GDM1 (cell line): ENCODE data around the gene CYP4F22.

ENCODE experiments used
- DNase-seq: peaks from one replicate; lab custom pipeline; 2025; lab: John Stamatoyannopoulos, UW

CYP4F22 gene

GRCh38 chr19:15536350-15536749 is 28.0 kb downstream of the CYP4F22 start:
- no peak for DNase-seq

- no peak for DNase-seq
These were observed 30.4 kb downstream of the CYP4F22 start for GRCh38 chr19:15538774-15539173.

GRCh38 chr19:15539638-15540037 is 31.3 kb downstream of the CYP4F22 start:
- no peak for DNase-seq

DNA sequence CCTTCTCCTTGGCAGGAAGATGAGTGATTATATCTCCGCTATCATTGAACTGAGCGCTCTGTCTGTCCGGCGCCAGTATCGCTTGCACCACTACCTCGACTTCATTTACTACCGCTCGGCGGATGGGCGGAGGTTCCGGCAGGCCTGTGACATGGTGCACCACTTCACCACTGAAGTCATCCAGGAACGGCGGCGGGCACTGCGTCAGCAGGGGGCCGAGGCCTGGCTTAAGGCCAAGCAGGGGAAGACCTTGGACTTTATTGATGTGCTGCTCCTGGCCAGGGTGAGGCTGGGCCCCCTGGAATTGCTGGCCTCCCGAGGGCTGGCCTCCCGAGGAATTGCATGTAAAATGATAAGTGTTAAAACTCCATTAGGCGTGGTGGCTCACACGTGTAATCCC is 32.1 kb downstream of the CYP4F22 start:
- DNase-seq: no peak

GRCh38 chr19:15544283-15544682 is 36.0 kb downstream of the CYP4F22 start:
- no peak for DNase-seq

DNA sequence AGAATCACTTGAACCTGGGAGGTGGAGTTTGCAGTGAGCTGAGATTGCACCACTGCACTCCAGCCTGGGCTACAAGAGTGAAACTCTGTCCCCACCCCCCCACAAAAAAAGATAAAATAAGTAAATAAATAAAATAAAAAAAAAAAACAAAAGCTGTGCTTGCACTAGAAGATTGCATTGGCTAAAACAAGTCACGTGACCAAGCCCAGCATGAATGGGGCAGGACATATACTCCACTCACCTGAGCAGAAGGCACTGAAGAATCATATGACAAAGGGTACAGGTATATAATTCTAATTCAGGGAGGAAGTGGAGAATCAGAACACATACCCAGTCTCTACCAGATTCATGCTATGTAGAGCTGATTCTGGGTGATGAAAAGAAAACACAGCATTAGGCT is 36.6 kb downstream of the CYP4F22 start:
- DNase-seq: no peak

DNA sequence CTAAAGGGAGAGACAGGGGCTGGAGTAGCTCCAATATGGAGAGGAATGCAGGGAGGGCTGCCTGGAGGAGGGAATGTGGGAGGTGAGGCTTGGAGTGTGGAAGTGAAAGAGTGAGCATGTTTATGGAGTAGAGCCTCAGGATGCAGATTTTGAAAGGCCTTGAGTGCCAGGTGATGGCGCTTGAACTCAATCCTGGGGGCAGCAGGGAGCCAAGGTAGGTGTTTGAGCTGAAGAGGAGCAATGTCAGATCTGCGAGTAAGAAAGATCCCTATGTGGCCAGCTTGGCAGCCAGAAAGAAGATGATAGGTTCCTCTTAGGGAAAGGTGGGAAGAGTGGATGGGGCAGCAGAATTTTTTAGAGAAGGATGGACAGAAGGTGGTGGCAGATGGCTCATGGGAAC is 40.3 kb downstream of the CYP4F22 start:
- DNase-seq: no peak

GRCh38 chr19:15549581-15549980 is 41.3 kb downstream of the CYP4F22 start:
- no peak for DNase-seq

- DNase-seq: no peak
These were observed 41.9 kb downstream of the CYP4F22 start for GRCh38 chr19:15550273-15550672.

DNA sequence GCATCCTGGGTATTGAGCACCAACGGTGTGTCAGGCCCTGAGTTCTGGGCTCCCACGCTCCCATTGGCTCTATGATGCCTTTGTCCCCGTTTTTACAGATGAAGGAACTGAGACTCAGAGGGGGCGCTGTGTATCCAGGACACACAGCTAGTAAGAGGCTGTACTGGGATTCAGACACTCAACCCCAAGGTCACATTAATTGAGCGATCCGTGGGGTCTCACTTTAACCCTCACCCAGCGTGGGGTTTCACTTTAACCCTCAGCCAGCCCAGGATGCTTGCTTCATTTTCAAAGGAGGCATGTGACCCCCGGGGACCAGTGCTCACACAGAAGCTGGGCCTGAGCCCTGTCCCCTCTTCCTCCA is 42.6 kb downstream of the CYP4F22 start:
- no peak for DNase-seq

DNA sequence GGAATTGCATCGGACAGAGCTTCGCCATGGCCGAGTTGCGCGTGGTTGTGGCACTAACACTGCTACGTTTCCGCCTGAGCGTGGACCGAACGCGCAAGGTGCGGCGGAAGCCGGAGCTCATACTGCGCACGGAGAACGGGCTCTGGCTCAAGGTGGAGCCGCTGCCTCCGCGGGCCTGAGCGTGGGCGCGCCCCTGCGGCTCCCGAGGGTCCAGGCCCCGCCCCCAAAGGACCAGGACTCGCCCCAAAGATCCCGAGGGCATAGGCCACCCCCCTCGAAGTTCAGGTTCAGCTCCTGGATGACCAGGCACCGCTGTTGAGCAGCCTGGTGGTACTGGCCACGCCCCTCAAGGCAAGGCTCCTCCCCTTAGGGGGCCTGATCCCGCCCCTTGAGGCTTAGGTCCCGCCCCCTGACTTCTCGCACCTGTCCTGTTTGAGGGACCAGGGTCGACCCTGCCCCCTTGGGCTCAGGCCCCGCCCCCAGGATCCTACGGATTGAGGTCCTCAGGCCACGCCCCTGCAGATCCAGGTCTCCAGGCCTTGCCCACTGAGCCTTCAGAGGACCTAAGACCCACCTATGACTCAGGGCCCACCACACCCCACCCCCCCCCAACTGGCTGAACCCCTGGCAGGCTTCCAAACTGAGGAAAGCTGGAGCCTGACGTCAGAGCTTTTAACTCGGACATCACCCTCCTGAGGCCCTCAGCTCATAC is 43.1 kb downstream of the CYP4F22 start:
- no peak for DNase-seq

GRCh38 chr19:15555021-15555420 is 46.7 kb downstream of the CYP4F22 start:
- no peak for DNase-seq

GRCh38 chr19:15555759-15556633 is 47.7 kb downstream of the CYP4F22 start:
- DNase-seq: peak; percentile 95

DNA sequence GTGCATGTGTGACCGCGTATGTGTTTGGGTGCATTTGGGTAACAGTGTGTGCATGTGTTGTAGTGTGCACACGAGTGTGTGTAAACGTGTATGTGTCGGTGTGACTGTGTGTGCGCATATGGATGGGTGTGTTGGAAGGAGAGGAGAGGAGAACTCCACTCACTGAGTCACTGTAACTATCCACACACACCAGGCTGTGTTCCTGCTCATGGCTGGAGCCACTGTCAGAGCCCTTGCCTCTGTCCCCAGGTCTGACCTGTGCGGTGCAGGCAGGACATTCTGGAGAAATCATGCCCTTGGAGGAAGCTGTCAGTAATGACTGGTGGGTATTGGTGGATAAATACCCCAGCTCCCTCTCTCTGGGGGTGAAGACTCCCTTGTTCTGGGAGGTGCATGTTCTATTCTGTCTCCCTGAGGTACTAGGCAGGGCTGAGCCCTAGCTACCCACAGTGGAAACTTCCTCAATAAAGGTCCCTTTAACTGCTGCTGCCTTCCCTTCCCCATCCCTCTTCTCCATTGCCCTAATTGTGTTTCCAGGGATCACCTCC is 48.4 kb downstream of the CYP4F22 start:
- no peak for DNase-seq

GRCh38 chr19:15557223-15557622 is 48.9 kb downstream of the CYP4F22 start:
- no peak for DNase-seq

DNA sequence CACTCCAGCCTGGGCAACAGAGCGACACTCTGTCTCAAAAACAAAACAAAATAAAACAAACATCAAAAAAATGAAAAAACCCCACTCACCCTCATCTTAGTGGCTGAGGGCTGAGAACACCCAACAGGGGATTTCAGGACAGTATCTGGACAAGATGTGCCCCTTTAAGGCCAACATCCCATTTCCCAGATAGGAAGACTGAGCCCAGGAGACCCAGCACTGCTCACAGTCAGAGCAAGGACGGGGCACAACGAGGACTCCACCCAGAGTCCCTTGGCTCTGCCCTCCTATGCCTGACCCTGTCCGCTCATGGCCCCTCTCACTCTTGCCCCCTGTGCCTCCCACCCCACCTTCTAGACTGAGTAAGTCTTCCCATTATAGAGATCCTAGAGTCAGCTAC is 53.8 kb downstream of the CYP4F22 start:
- DNase-seq: no peak

DNA sequence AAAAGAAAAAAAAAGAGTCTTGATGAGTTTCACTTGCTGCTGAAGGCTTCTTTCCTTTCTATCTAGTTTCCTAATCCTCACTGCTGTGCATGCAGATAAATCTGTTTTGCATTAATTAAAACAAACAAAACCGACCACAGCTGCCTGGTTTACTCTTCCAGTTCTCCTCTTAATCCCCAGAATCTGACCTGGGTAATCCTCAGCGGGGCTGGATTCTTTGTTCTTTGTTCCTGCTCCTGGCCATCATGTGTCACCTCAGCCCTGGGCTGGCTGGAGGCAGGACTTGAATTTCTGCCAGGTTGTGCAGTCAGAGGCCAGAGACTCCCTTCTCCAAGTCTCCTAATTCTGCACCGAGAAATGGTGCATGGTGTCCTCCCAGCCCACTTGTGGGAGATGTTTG is 54.5 kb downstream of the CYP4F22 start:
- no peak for DNase-seq

DNA sequence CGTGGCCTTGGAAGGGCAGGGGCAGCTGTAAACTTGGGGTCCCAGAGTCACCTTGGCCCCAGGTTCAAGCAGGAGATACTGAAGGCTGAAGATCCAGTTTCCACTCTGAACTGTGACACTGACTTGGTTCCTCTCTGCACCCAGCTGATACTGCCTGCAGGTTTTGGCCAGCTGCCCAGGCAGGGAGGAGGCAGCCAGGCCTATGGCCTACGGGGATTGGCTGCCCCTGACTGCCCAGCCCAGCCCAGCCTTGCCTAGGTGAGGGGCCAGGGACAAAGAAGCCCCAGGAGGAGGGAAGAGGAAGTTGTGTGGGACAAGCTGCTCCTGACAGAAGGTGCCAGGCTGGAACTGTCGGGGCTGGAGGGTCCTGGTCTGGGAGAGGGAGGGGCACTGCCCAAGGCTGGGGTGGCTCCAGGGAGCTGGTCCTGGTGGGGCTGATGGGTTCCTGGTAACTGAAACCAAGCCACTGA is 55.0 kb downstream of the CYP4F22 start:
- DNase-seq: no peak

- no peak for DNase-seq
These were observed 55.6 kb downstream of the CYP4F22 start for GRCh38 chr19:15563931-15564330.

DNA sequence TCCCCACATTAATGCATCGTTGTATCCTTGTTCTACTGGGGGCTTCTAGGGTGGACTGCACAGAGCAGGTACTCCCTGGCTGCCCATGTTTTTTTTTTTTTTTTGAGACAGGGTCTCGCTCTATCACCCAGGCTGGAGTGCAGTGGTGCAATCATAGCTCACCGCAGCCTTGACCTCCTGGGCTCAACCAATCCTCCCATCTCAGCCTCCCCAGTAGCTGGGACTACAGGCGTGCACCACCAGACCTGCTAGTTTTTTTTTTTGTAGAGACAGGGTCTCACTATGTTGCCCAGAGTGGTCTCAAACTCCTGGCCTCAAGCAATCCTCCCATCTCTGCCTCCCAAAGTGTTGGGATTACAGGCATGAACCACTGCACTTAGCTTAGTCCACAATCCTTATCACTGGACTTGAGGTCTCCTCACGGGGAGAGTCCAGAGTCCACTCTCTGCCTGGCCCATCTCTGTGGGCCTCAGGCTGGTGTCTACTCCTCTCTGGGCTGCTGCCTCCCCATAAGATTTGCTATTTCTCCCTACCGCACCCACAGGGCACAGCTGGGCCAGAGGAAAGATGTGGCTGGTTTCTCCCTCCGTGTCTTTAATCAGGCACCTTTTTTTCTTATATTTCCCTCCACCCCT is 56.3 kb downstream of the CYP4F22 start:
- DNase-seq: no peak

GRCh38 chr19:15570420-15570819 is 62.1 kb downstream of the CYP4F22 start:
- DNase-seq: no peak

DNA sequence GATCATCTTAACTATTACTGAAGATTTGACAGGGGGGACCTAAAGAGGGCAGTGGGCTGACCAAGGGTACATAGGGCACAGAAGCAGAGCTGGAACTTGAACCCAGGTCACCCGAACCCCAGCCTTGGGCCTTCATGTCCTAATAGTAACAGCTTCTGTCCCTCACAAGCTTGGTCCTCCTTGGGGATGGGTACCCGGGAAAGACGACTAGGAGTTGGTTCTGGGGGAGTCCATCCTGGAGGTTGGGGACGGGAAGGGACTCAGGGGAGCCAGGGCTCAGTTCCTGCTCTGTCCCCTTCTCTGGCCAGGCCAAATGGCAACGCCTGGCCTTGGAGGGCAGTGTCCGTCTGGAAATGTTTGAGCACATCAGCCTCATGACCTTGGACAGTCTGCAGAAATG is 67.1 kb downstream of the CYP4F22 start:
- DNase-seq: no peak
